ENCODE results near the gene SOX2. TPM values are rescaled to one million over a fixed set of nuclear protein-coding genes. Genes with fewer than 3 reads are reported as not detected.

The SOX2 gene
- total RNA-seq, 1 donor from 2014 or later = 70.4 TPM

GRCh38 chr3:181700168-181701087 lies 11.3 kb upstream of the SOX2 start:
- H3K4me3 Mint-ChIP-seq = peak overlapping the region; percentile 70
- H3K36me3 Mint-ChIP-seq = no peaks in the 10 kb centered on the region
- peaks cover 89% of the 10 kb centered on the region for H3K27me3 Mint-ChIP-seq
- peak overlapping the region; percentile 27 for H3K27ac Mint-ChIP-seq
- peaks cover 17% of the 10 kb centered on the region for H3K4me1 Mint-ChIP-seq (ENCODE audit: unreplicated experiment)
- DNase-seq (ENCODE audit: extremely low spot score, unreplicated experiment) = peak; percentile 77
- H3K9me3 Mint-ChIP-seq = peaks cover 9% of the 10 kb centered on the region
- TF ChIP-seq CTCF (conservative IDR thresholded peaks at IDR 0.05) = peak; percentile 92

GRCh38 chr3:181701096-181701495 lies 10.6 kb upstream of the SOX2 start:
- peaks cover 9% of the 10 kb centered on the region for H3K9me3 Mint-ChIP-seq
- H3K36me3 Mint-ChIP-seq = no peaks in the 10 kb centered on the region
- no peak for TF ChIP-seq CTCF (conservative IDR thresholded peaks at IDR 0.05)
- peak overlapping the region; percentile 26 for H3K4me3 Mint-ChIP-seq
- H3K4me1 Mint-ChIP-seq (ENCODE audit: unreplicated experiment) = peaks cover 19% of the 10 kb centered on the region
- H3K27me3 Mint-ChIP-seq = peaks cover 90% of the 10 kb centered on the region
- H3K27ac Mint-ChIP-seq = no peak overlapping the region
- DNase-seq (ENCODE audit: extremely low spot score, unreplicated experiment) = no peak

- Mint-ChIP-seq H3K9me3 (peaks cover 4% of the 10 kb centered on the region), H3K4me1 (ENCODE audit: unreplicated experiment) (peaks cover 19% of the 10 kb centered on the region), H3K4me3 (no peak overlapping the region), H3K27me3 (peaks cover 91% of the 10 kb centered on the region), H3K27ac (no peak overlapping the region), H3K36me3 (no peaks in the 10 kb centered on the region)
- no peak for TF ChIP-seq CTCF (conservative IDR thresholded peaks at IDR 0.05)
- DNase-seq (ENCODE audit: extremely low spot score, unreplicated experiment) = no peak
Observed at GRCh38 chr3:181703601-181704420, 7.9 kb upstream of the SOX2 start.

GRCh38 chr3:181704421-181705085 lies 7.2 kb upstream of the SOX2 start:
- no peak for DNase-seq (ENCODE audit: extremely low spot score, unreplicated experiment)
- Mint-ChIP-seq H3K4me1 (ENCODE audit: unreplicated experiment) (peaks cover 20% of the 10 kb centered on the region), H3K27me3 (peaks cover 86% of the 10 kb centered on the region), H3K36me3 (no peaks in the 10 kb centered on the region), H3K27ac (no peak overlapping the region), H3K9me3 (peaks cover 4% of the 10 kb centered on the region), H3K4me3 (no peak overlapping the region)
- TF ChIP-seq CTCF (conservative IDR thresholded peaks at IDR 0.05) = no peak

GRCh38 chr3:181705086-181705480 lies 6.6 kb upstream of the SOX2 start:
- Mint-ChIP-seq H3K27me3 (peaks cover 86% of the 10 kb centered on the region), H3K27ac (no peak overlapping the region), H3K4me3 (no peak overlapping the region), H3K4me1 (ENCODE audit: unreplicated experiment) (peaks cover 23% of the 10 kb centered on the region), H3K9me3 (peaks cover 4% of the 10 kb centered on the region), H3K36me3 (no peaks in the 10 kb centered on the region)
- TF ChIP-seq CTCF (conservative IDR thresholded peaks at IDR 0.05) = no peak
- DNase-seq (ENCODE audit: extremely low spot score, unreplicated experiment) = no peak
